ENCODE results near the gene RFX8.

Gene RFX8

DNA sequence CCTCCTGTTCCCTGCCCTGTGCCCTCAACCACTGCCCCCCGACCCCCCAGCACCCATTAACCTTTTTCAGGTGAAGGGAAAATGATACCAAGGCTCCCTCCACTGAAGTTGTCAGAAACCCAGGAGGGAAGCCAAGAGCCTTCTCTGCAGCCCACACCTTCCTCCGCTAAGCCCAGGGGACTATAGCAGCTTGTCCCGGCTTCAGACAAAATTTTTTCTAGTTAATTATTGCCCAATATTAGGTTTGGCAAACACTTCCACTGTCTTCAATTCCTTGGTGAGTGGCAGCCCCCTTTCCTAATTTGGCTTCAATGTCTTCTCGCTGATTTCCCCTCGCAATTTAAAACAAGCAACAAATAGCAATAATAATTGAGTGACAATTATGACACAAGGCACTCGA lies 23.9 kb downstream of the RFX8 start:
- no peaks in the 10 kb centered on the region for H3K79me2 ChIP-seq (ENCODE audit: low read length)
- H3K9me3 ChIP-seq (replicated peaks; ENCODE audit: insufficient read depth, low read length) = no peaks in the 10 kb centered on the region
- H3K4me2 ChIP-seq (ENCODE audit: low read depth, low read length) = no peak overlapping the region
- no peaks in the 10 kb centered on the region for H3K4me1 ChIP-seq (ENCODE audit: low read length)
- no peaks in the 10 kb centered on the region for H3K27me3 ChIP-seq (replicated peaks; ENCODE audit: insufficient read depth, low read length)
- no peak for DNase-seq
- H2AFZ ChIP-seq (ENCODE audit: low read length) = no peak overlapping the region
- H3K4me3 ChIP-seq (ENCODE audit: low read length) = no peak overlapping the region
- no peak overlapping the region for H3K9ac ChIP-seq (ENCODE audit: low read length)
- H3K36me3 ChIP-seq (replicated peaks; ENCODE audit: insufficient read depth, low read length) = no peaks in the 10 kb centered on the region
- no peaks in the 10 kb centered on the region for H3K9me2 ChIP-seq (replicated peaks; ENCODE audit: insufficient read depth, low read length)
- no peaks in the 10 kb centered on the region for H3F3A ChIP-seq (ENCODE audit: insufficient read depth, low read length)
- no peak overlapping the region for H3K27ac ChIP-seq (ENCODE audit: low read length)
- H4K20me1 ChIP-seq (ENCODE audit: insufficient read depth, low read length) = no peaks in the 10 kb centered on the region
- TF ChIP-seq CTCF (IDR thresholded peaks at IDR 0.05; ENCODE audit: low read length) (no peak), EZH2phosphoT487 (IDR thresholded peaks at IDR 0.05; ENCODE audit: low read length) (no peak), EZH2 (optimal IDR thresholded peaks at IDR 0.05; ENCODE audit: low read depth, low read length) (no peak)

GRCh38 chr2:101446869-101447268 lies 28.0 kb downstream of the RFX8 start:
- Histone ChIP-seq H3K9ac (ENCODE audit: low read length) (no peak overlapping the region), H4K20me1 (ENCODE audit: insufficient read depth, low read length) (no peaks in the 10 kb centered on the region), H3K79me2 (ENCODE audit: low read length) (no peaks in the 10 kb centered on the region), H3K4me1 (ENCODE audit: low read length) (no peaks in the 10 kb centered on the region), H2AFZ (ENCODE audit: low read length) (no peak overlapping the region), H3K27me3 (replicated peaks; ENCODE audit: insufficient read depth, low read length) (no peaks in the 10 kb centered on the region), H3K9me3 (replicated peaks; ENCODE audit: insufficient read depth, low read length) (no peaks in the 10 kb centered on the region), H3K4me2 (ENCODE audit: low read depth, low read length) (no peak overlapping the region), H3K4me3 (ENCODE audit: low read length) (no peak overlapping the region), H3F3A (ENCODE audit: insufficient read depth, low read length) (no peaks in the 10 kb centered on the region), H3K36me3 (replicated peaks; ENCODE audit: insufficient read depth, low read length) (no peaks in the 10 kb centered on the region), H3K9me2 (replicated peaks; ENCODE audit: insufficient read depth, low read length) (no peaks in the 10 kb centered on the region), H3K27ac (ENCODE audit: low read length) (no peak overlapping the region)
- DNase-seq = no peak
- TF ChIP-seq EZH2 (optimal IDR thresholded peaks at IDR 0.05; ENCODE audit: low read depth, low read length) = no peak
- no peak for TF ChIP-seq EZH2phosphoT487 (IDR thresholded peaks at IDR 0.05; ENCODE audit: low read length)
- TF ChIP-seq CTCF (IDR thresholded peaks at IDR 0.05; ENCODE audit: low read length) = no peak

GRCh38 chr2:101442667-101443061 lies 32.2 kb downstream of the RFX8 start:
- Histone ChIP-seq H3K9ac (ENCODE audit: low read length) (no peak overlapping the region), H3K79me2 (ENCODE audit: low read length) (no peaks in the 10 kb centered on the region), H3K4me3 (ENCODE audit: low read length) (no peak overlapping the region), H3K36me3 (replicated peaks; ENCODE audit: insufficient read depth, low read length) (no peaks in the 10 kb centered on the region), H3F3A (ENCODE audit: insufficient read depth, low read length) (no peaks in the 10 kb centered on the region), H3K27me3 (replicated peaks; ENCODE audit: insufficient read depth, low read length) (no peaks in the 10 kb centered on the region), H3K4me2 (ENCODE audit: low read depth, low read length) (no peak overlapping the region), H3K27ac (ENCODE audit: low read length) (no peak overlapping the region), H2AFZ (ENCODE audit: low read length) (no peak overlapping the region), H4K20me1 (ENCODE audit: insufficient read depth, low read length) (no peaks in the 10 kb centered on the region), H3K9me3 (replicated peaks; ENCODE audit: insufficient read depth, low read length) (no peaks in the 10 kb centered on the region), H3K4me1 (ENCODE audit: low read length) (no peaks in the 10 kb centered on the region), H3K9me2 (replicated peaks; ENCODE audit: insufficient read depth, low read length) (no peaks in the 10 kb centered on the region)
- TF ChIP-seq CTCF (IDR thresholded peaks at IDR 0.05; ENCODE audit: low read length) (no peak), EZH2 (optimal IDR thresholded peaks at IDR 0.05; ENCODE audit: low read depth, low read length) (no peak), EZH2phosphoT487 (IDR thresholded peaks at IDR 0.05; ENCODE audit: low read length) (no peak)
- no peak for DNase-seq

Measured in MM.1S (cell line).